ENCODE data around the gene CRKL.
"Not testable (repeated sequence)": the region's sequence is repeated elsewhere in the genome, so short reads cannot be mapped to it uniquely, and the experiment has no call there.

CRKL gene

GRCh38 chr22:20916916-20917810, at the start of gene CRKL:
CRKL (plus strand) TSS chr22:20917407; CDS start chr22:20917935, 528 bp downstream.
- DNase-seq = peak; percentile 81

DNA sequence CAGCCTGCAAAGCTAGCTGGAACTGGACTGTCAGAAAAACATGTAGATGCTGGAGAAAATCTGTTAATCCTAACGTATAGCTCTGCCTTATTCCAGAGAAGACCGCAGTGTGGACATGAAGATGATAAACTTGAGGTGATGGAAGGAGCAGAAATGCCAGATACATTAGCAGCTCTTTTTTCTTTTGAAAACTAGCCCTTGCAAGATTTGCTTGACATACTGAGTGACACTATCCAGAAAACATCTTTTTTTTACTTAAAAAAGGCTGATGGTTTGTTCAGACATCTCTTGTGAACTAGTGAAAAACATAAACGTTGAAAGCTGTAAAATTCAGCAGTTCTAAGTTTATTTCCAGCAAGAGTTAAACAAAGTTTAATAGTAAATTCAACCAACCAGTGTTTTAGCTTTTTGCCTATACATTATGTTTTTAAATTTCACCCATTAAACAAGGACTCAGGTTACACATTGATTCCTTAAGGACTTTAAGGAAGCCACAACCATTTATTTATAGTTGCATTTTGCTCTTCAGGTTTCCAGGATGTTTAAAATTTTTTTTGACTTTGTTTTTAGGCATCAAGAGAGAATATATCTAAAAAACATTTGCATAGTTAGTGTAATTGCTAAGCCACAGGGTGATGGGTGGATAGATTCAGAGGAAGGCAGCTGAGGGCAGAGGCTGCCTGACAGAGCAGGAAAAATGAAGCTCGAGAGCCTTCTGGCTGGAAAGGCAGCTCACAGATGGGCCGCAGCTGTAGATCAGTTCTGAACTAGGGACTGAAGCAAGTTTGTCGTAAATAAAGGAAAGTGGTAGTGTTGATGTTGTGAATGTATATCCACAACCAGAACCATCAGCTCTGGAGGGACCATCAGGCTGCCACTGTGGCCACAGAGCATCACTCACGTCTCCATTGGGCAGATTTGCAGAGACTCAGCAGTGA, 48.9 kb upstream of the CRKL start:
- no peak for DNase-seq

GRCh38 chr22:20869234-20869633, 48.0 kb upstream of the CRKL start:
- no peak for DNase-seq

DNA sequence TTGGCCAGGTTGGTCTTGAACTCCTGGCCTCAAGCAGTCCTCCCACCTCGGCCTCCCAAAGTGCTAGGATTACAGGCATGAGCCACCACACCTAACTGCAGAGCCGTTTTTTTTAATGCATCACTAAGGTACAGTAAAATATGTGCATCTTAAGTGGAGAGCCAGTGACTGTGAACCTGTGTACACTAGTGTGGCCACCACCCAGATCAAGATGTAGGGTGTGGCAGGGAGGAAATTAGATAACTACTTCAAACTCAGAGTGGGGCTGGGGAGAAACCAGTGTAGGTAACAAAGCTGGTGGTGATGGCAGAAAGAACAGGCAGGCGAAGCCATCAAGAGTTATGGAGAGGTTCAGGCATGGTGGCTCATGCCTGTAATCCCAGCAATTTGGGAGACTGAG, 44.0 kb upstream of the CRKL start:
- DNase-seq = no peak

- DNase-seq = no peak
Observed at GRCh38 chr22:20875296-20875695, 41.9 kb upstream of the CRKL start.

- DNase-seq = no peak
Observed at GRCh38 chr22:20877715-20878114, 39.5 kb upstream of the CRKL start.

- no peak for DNase-seq
Observed at GRCh38 chr22:20881231-20881630, 36.0 kb upstream of the CRKL start.

- DNase-seq = no peak
Observed at GRCh38 chr22:20881869-20882815, 35.1 kb upstream of the CRKL start.

- no peak for DNase-seq
Observed at GRCh38 chr22:20882855-20883254, 34.4 kb upstream of the CRKL start.

- DNase-seq = no peak
Observed at GRCh38 chr22:20884454-20884853, 32.8 kb upstream of the CRKL start.

DNA sequence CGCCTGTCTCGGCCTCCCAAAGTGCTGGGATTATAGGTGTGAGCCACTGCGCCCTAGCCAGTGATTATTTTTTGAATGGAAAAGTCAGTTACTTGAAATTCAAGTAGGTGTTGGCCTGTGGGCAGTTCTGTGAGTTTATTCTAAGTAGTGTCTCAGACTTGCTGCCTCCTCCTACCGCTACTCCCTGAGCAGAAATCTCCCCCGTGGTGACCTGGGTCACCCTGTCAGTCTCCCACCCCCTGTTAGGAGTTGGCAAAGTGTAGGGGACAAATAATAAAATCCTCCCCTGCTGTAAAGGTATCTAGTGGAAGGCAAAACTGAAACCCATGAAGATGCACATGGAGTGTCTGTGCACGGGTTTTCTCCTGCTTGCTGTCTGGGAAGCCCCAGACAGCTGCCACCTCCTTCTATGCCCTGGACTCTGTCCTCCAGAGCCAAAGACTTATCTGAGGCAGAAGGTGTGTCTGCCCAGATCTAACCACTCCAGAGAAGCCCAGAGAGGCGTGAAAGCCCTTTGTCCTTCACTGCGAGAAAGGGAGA, 32.1 kb upstream of the CRKL start:
- no peak for DNase-seq

DNA sequence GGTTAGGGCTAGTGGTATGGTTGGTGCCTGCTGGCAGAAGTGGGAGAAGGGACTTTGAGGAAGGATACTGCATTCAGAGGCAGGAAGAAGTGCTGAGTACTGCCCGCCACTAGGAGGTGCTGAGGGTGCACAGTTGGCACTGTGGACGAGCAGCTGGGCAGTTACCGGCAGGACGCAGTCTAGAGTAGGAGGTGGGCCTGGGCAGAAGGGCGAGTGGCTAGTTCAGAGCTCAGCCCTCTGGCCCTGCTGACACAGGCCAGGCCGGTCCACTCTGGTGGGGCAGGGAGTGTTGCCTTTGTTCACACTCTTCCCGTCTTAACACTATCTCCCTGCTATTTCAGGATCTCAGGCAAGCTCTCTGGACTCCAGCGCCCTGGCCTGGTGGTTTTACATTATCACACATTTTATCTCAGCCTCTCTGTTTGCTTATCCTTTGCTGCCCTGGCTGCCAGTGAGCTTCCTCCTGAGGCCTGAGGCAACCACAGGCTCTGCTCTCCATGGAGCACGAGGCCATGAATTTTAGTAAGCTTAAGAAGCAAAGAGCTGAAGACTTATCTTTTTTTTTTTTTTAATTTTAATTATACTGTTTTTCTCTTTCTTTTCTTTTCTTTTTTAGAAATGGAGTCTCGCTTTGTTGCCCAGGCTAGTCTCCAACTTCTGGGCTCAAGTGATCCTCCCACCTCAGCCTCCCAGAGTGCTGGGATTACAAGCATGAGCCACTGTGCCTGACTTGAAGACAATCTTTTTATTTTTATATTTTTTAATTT, 31.5 kb upstream of the CRKL start:
- peak; percentile 63 for DNase-seq

DNA sequence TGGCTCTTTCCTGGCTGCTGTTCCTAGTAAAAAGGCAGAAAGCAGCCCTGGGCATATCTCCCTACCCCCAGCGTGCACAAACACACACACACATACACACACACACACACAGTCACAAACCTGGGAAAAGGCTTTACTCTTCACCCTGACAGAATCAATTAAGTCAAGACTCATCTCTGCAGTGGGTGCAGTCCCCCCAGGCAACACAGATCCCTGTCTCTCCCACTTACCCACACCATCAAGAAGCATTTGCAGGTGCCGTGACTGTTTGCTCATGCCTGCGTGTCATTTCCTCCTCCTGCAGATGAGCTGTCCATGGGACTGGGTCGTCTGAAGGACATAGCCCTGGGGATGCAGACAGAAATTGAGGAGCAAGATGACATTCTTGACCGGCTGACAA, 29.8 kb upstream of the CRKL start:
- DNase-seq = no peak

GRCh38 chr22:20889025-20889704, 28.0 kb upstream of the CRKL start:
- DNase-seq = no peak

DNA sequence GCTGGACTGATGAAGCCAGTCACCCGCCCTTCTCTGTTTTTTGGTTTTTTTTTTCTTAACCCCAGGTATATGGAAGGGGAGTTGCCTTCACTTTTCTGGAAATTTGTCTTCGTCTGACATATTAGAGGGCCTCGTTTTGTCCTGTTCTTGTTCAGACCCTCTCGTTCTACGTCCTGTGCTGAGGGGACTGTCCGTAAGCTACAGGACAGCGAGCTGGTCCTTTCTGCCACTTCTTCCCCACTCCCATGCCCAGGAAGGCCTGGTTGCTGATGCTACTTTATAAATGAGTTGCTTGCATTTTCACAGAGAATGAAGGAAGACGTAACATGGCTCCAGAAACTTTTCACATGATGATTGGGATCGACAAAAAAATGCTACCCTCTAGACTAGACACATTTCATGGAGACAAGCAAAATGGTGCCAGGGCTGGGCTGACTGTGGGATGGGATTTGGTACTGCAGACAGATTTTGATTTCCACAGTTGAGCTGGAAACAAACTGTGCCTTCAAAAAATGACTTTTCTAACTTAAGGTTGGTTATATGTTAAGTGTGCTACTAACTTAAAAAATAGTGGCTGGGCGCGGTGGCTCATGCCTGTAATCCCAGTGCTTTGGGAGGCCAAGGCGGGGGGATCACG, 27.2 kb upstream of the CRKL start:
- DNase-seq = no peak

- DNase-seq = no peak
Observed at GRCh38 chr22:20890975-20891374, 26.2 kb upstream of the CRKL start.

DNA sequence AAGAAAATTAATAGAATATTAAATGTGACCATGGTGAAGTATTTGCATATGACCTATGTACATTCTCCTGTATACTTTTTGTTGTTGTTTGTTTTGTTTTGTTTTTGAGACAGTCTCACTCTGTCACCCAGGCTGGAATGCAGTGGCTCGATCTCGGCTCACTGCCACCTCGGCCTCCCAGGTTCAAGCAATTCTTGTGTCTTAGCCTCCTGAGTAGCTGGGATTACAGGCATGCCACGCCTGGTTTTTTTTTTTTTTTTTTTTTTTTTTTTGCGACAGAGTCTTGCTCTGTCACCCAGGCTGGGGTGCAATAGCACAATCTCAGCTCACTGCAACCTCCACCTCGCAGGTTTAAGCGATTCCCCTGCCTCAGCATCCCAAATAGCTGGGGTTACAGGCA, 19.5 kb upstream of the CRKL start:
- not testable (repeated sequence) for DNase-seq

- no peak for DNase-seq
Observed at GRCh38 chr22:20899827-20900423, 17.3 kb upstream of the CRKL start.

- not testable (repeated sequence) for DNase-seq
Observed at GRCh38 chr22:20901093-20902033, 15.8 kb upstream of the CRKL start.

Data from NCI-H1694 (cell line).